ENCODE measurements around the gene SRRM4. TPM values are rescaled to one million over a fixed set of nuclear protein-coding genes. Genes with fewer than 3 reads are reported as not detected.

SRRM4 gene
- polyA plus RNA-seq, 3 donors, result not detected

- Mint-ChIP-seq H3K4me1 (no peaks in the 10 kb centered on the region), H3K9me3 (peaks cover 0 to 8% (median 1%) of the 10 kb centered on the region in 7 donors), H3K4me3 (no peak overlapping the region), H3K27me3 (ENCODE audit: low read depth in 3 of 3) (peaks cover 0 to 7% (median 7%) of the 10 kb centered on the region in 3 donors), H3K36me3 (no peaks in the 10 kb centered on the region), H3K27ac (no peak overlapping the region)
- no peaks in the 10 kb centered on the region for H3K79me2 ChIP-seq (ENCODE audit: insufficient read depth, low read length)
- 100% methylated on average over 1 of the region's 2 CpGs for WGBS (ENCODE audit: insufficient coverage)
- H3K36me3 ChIP-seq (replicated peaks in 1 of 2; ENCODE audit: control insufficient read depth in 1 of 2, insufficient read depth in 2 of 2, low read length in 2 of 2), result no peaks in the 10 kb centered on the region
- no peak overlapping the region for H3K9ac ChIP-seq (ENCODE audit: insufficient read depth, low read length, poor library complexity, severe bottlenecking)
- no peaks in the 10 kb centered on the region for H3K4me1 ChIP-seq (ENCODE audit: control insufficient read depth in 1 of 2, insufficient read depth in 2 of 2, low read length in 2 of 2)
- no peak overlapping the region for H3K27ac ChIP-seq (ENCODE audit: low read depth in 1 of 2, low read length in 2 of 2)
- intact Hi-C loops (cut with micrococcal nuclease), result no loop called here
- no peak overlapping the region for H3K4me2 ChIP-seq (replicated peaks; ENCODE audit: extremely low read depth, low read length, poor library complexity, severe bottlenecking)
- no peaks in the 10 kb centered on the region for H3K9me3 ChIP-seq (replicated peaks in 1 of 2; ENCODE audit: control insufficient read depth in 1 of 2, insufficient read depth in 1 of 2, low read length in 2 of 2)
- H4K20me1 ChIP-seq (ENCODE audit: insufficient read depth, low read length), result no peaks in the 10 kb centered on the region
- no peak for TF ChIP-seq CTCF (IDR thresholded peaks at IDR 0.05)
- no peaks in the 10 kb centered on the region for H3K27me3 ChIP-seq (ENCODE audit: control insufficient read depth in 2 of 2, insufficient read depth in 2 of 2, low read length in 2 of 2)
- no peak overlapping the region for H3K4me3 ChIP-seq (replicated peaks in 1 of 3; ENCODE audit: low read depth in 2 of 3, low read length in 3 of 3)
- no peak for DNase-seq
- no peak overlapping the region for H2AFZ ChIP-seq (ENCODE audit: insufficient read depth, low read depth, low read length, poor library complexity, severe bottlenecking)
Measured at GRCh38 chr12:119139448-119139847, 158.1 kb downstream of the SRRM4 start.

GRCh38 chr12:119145367-119145766 lies 164.0 kb downstream of the SRRM4 start:
- H3K27ac ChIP-seq (ENCODE audit: low read depth in 1 of 2, low read length in 2 of 2), result no peak overlapping the region
- H3K9me3 ChIP-seq (replicated peaks in 1 of 2; ENCODE audit: control insufficient read depth in 1 of 2, insufficient read depth in 1 of 2, low read length in 2 of 2), result no peaks in the 10 kb centered on the region
- 56% methylated on average over 11 of the region's 13 CpGs for WGBS (ENCODE audit: insufficient coverage)
- no peak for DNase-seq
- Mint-ChIP-seq H3K4me1 (no peaks in the 10 kb centered on the region), H3K36me3 (no peaks in the 10 kb centered on the region), H3K27ac (no peak overlapping the region), H3K9me3 (peaks cover 0 to 8% (median 2%) of the 10 kb centered on the region in 7 donors), H3K27me3 (ENCODE audit: low read depth in 3 of 3) (peaks cover 2 to 4% (median 4%) of the 10 kb centered on the region in 3 donors), H3K4me3 (no peak overlapping the region)
- intact Hi-C loops (cut with micrococcal nuclease), result no loop called here
- H3K79me2 ChIP-seq (ENCODE audit: insufficient read depth, low read length), result no peaks in the 10 kb centered on the region
- H3K36me3 ChIP-seq (replicated peaks in 1 of 2; ENCODE audit: control insufficient read depth in 1 of 2, insufficient read depth in 2 of 2, low read length in 2 of 2), result no peaks in the 10 kb centered on the region
- no peak for TF ChIP-seq CTCF (IDR thresholded peaks at IDR 0.05)
- H4K20me1 ChIP-seq (ENCODE audit: insufficient read depth, low read length), result no peaks in the 10 kb centered on the region
- no peak overlapping the region for H2AFZ ChIP-seq (ENCODE audit: insufficient read depth, low read depth, low read length, poor library complexity, severe bottlenecking)
- no peak overlapping the region for H3K9ac ChIP-seq (ENCODE audit: insufficient read depth, low read length, poor library complexity, severe bottlenecking)
- no peak overlapping the region for H3K4me2 ChIP-seq (replicated peaks; ENCODE audit: extremely low read depth, low read length, poor library complexity, severe bottlenecking)
- H3K27me3 ChIP-seq (ENCODE audit: control insufficient read depth in 2 of 2, insufficient read depth in 2 of 2, low read length in 2 of 2), result no peaks in the 10 kb centered on the region
- H3K4me3 ChIP-seq (replicated peaks in 1 of 3; ENCODE audit: low read depth in 2 of 3, low read length in 3 of 3), result no peak overlapping the region
- no peaks in the 10 kb centered on the region for H3K4me1 ChIP-seq (ENCODE audit: control insufficient read depth in 1 of 2, insufficient read depth in 2 of 2, low read length in 2 of 2)
